HG02852 (cell line): Measurements from ENCODE around the gene NCAN.

Experiments used
- ATAC-seq: cut with Tn5 transposase; IDR thresholded peaks from one replicate; pipeline ENCODE4 v1.9.1; 2021; ENCODE audit warnings: mild to moderate bottlenecking, moderate library complexity; ENCODE audit not compliant: unreplicated experiment

NCAN gene

GRCh38 chr19:19279062-19279612 lies 67.4 kb downstream of the NCAN start:
- ATAC-seq = no peak

- no peak for ATAC-seq
Measured at GRCh38 chr19:19279853-19280252, 68.1 kb downstream of the NCAN start.

- no peak for ATAC-seq
Measured at GRCh38 chr19:19280561-19280960, 68.8 kb downstream of the NCAN start.

- ATAC-seq = no peak
Measured at GRCh38 chr19:19285686-19286085, 73.9 kb downstream of the NCAN start.

GRCh38 chr19:19292607-19293006 lies 80.8 kb downstream of the NCAN start:
- no peak for ATAC-seq

- no peak for ATAC-seq
Measured at GRCh38 chr19:19294914-19295313, 83.2 kb downstream of the NCAN start.

GRCh38 chr19:19296953-19297689 lies 85.4 kb downstream of the NCAN start:
- no peak for ATAC-seq

GRCh38 chr19:19297759-19298158 lies 86.0 kb downstream of the NCAN start:
- no peak for ATAC-seq

- no peak for ATAC-seq
Measured at GRCh38 chr19:19300613-19301012, 88.9 kb downstream of the NCAN start.
